Upper lobe of left lung (tissue), 6 donors: ENCODE results near the gene RAB3GAP2. TPM values are rescaled to one million over a fixed set of nuclear protein-coding genes. Genes with fewer than 3 reads are reported as not detected.

Source experiments
- ATAC-seq, 2 donors: fragments of 200-7000 bp; cut with Tn5 transposase; one replicate each; pipeline ENCODE4 v1.9.1; 2022; ENCODE audit warnings: mild to moderate bottlenecking in 2 of 2, moderate library complexity in 2 of 2; ENCODE audit not compliant: low FRiP score in 2 of 2
- DNase-seq, 2 donors: peaks; one replicate each; pipeline ENCODE4 v3.0.0-alpha.2; 2019 to 2020
- H3K27ac ChIP-seq, 4 donors: fragments of 200-600 bp; sonication (generic); one replicate each; pipeline ENCODE4 v1.5.1; 2016 to 2019
- H3K27me3 ChIP-seq, 4 donors: fragments of 200-600 bp; sonication (generic); one replicate each; pipeline ENCODE4 v1.5.1; 2017 to 2019
- H3K36me3 ChIP-seq, 4 donors: fragments of 200-600 bp; sonication (generic); one replicate each; pipeline ENCODE4 v1.5.1; 2016 to 2019
- H3K4me1 ChIP-seq, 4 donors: fragments of 200-600 bp; sonication (generic); one replicate each; pipeline ENCODE4 v1.5.1; 2018 to 2019
- H3K4me3 ChIP-seq, 4 donors: fragments of 200-600 bp; sonication (generic); one replicate each; pipeline ENCODE4 v1.5.1; 2017 to 2019; ENCODE audit warnings: mild to moderate bottlenecking in 2 of 4, moderate library complexity in 1 of 4
- H3K9me3 ChIP-seq, 4 donors: fragments of 200-600 bp; sonication (generic); one replicate each; pipeline ENCODE4 v1.5.1; 2018 to 2019
- EP300 ChIP-seq, 4 donors: sonication (generic); formaldehyde crosslinking; IDR thresholded peaks; one replicate each; pipeline ENCODE4 v1.5.1; 2017; ENCODE audit warnings: antibody characterized with exemption in 4 of 4, control low read depth in 2 of 4
- POLR2A ChIP-seq, 4 donors: fragments of 450-650 bp; IDR thresholded peaks; one replicate each; pipeline ENCODE4 v1.5.1; 2016 to 2017; ENCODE audit warnings: antibody characterized with exemption in 4 of 4, mild to moderate bottlenecking in 2 of 4
- POLR2AphosphoS5 ChIP-seq, 2 donors: sonication (generic); formaldehyde crosslinking; IDR thresholded peaks; one replicate each; pipeline ENCODE4 v1.5.1; 2017; ENCODE audit warnings: antibody characterized with exemption in 2 of 2
- WGBS, 2 donors: methylation state at CpG; one replicate each; pipeline ENCODE4 v1.1.5; 2017 to 2018; 5-methylcytosine and 5-hydroxymethylcytosine counted together
- total RNA-seq, 6 donors: library from RNA; depleted of rRNA in 4 of 6; stranded (reverse); fragments of >200 nt in 4 of 6; gene quantifications; one replicate each; pipeline versions ENCODE4 v1.1.0 to v1.2.1, GENCODE V29; 2016 to 2021
- TF ChIP-seq, protein P1 (sequence below), 6 experiments: fragments of 450-650 bp in 4 of 6; fragments of 200-600 bp in 2 of 6; sonication (generic) in 2 of 6; IDR thresholded peaks; one replicate each; pipeline ENCODE4 v1.5.1; 2016 to 2019; ENCODE audit warnings: antibody characterized with exemption in 6 of 6
- donor health status: DM: no; HTN: no; CAD: no; lungs with moderate emphysema.
- donor health status: DM: no; HTN: yes; CAD: no; lungs with severe emphysema.

The RAB3GAP2 gene
- total RNA-seq, 6 donors from 2014 or later: 9.1 to 35.8 (median 27.1) TPM

DNA sequence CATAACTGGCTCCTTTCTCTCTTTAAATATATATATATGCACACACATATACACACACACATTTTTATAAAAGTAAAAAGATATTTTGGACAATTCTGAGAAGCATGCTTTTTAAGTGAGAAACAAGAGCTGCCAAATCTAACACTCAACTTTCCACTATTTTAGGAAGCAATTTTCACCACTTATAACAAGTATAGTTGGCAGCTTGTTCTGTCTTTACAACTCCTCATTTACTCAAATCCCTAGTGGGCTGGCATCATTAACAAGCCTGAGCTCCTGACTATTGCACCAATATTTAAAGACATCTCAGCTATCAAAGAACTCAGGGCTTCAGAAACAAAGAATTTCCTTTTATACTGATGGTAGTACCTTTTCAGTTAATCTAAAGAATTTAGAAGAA lies 76.6 kb downstream of the RAB3GAP2 start:
- no peak for ATAC-seq
- no peak overlapping the region for H3K27ac ChIP-seq
- H3K36me3 ChIP-seq: peaks cover 0 to 62% (median 32%) of the 10 kb centered on the region in 4 donors
- TF ChIP-seq POLR2A (IDR thresholded peaks at IDR 0.05): no peak
- no peak for TF ChIP-seq POLR2AphosphoS5 (IDR thresholded peaks at IDR 0.05)
- no peak for TF ChIP-seq EP300 (IDR thresholded peaks at IDR 0.05)
- TF ChIP-seq, protein P1, sequence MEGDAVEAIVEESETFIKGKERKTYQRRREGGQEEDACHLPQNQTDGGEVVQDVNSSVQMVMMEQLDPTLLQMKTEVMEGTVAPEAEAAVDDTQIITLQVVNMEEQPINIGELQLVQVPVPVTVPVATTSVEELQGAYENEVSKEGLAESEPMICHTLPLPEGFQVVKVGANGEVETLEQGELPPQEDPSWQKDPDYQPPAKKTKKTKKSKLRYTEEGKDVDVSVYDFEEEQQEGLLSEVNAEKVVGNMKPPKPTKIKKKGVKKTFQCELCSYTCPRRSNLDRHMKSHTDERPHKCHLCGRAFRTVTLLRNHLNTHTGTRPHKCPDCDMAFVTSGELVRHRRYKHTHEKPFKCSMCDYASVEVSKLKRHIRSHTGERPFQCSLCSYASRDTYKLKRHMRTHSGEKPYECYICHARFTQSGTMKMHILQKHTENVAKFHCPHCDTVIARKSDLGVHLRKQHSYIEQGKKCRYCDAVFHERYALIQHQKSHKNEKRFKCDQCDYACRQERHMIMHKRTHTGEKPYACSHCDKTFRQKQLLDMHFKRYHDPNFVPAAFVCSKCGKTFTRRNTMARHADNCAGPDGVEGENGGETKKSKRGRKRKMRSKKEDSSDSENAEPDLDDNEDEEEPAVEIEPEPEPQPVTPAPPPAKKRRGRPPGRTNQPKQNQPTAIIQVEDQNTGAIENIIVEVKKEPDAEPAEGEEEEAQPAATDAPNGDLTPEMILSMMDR (IDR thresholded peaks at IDR 0.05): no peak
- no peak overlapping the region for H3K4me3 ChIP-seq
- no peak for DNase-seq
- no peaks in the 10 kb centered on the region for H3K9me3 ChIP-seq
- H3K4me1 ChIP-seq: no peaks in the 10 kb centered on the region
- H3K27me3 ChIP-seq: no peaks in the 10 kb centered on the region

DNA sequence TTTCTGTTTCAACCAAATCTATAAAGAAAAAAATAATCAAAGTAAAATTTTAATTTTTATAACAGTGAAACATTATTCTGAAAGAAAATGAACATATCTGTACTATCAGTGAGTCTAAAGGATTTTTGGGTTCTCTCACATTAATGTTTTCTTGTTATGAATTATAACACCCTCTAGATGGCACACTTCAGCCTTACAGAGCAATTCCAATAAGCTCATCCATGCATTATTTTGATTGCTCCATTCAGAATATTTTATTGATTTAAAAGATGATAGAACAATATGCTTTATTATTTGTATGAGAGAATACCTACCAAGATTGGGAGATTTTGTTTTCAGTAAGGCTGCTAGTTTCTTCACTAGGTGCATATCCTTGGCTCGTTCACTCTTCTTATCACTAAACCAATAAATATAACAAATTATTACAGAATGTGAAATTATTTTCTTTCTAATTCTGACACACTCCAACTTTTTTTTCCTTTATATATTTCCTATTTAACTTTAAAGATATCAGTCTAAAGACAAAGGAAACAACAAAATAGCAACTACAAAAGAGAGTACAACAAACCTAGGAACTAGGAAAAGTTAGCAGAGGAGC lies 82.4 kb downstream of the RAB3GAP2 start:
- H3K9me3 ChIP-seq: no peaks in the 10 kb centered on the region
- TF ChIP-seq, protein P1 (IDR thresholded peaks at IDR 0.05): peak in 2 of 6 experiments; percentile 14 to 35
- TF ChIP-seq POLR2A (IDR thresholded peaks at IDR 0.05): no peak
- TF ChIP-seq POLR2AphosphoS5 (IDR thresholded peaks at IDR 0.05): no peak
- TF ChIP-seq EP300 (IDR thresholded peaks at IDR 0.05): no peak
- H3K27me3 ChIP-seq: no peaks in the 10 kb centered on the region
- no peaks in the 10 kb centered on the region for H3K4me1 ChIP-seq
- H3K36me3 ChIP-seq: peaks cover 0 to 79% (median 42%) of the 10 kb centered on the region in 4 donors
- no peak overlapping the region for H3K4me3 ChIP-seq
- DNase-seq: no peak
- ATAC-seq: no peak
- 98 to 100% methylated on average over 1 of the region's 1 CpG for WGBS, 2 donors
- H3K27ac ChIP-seq: no peak overlapping the region

DNA sequence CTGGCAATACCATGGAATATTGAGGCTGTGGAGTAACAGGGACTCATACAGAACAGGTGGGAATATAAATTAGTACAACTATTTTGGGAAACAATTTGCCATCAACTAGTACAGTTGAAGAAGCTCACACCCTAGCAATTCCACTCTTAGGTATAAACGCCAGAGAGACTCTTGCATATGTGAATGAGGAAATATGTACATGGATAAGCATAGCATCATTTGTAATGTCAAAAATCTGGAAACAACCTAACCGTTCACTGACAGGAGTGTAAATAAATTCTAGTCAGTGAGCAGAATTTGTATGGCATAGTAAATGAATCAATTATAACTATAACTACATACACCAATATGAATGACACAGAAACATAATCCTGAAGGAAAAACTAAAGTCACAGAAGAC lies 83.7 kb downstream of the RAB3GAP2 start:
- no peak overlapping the region for H3K27ac ChIP-seq
- peaks cover 0 to 72% (median 36%) of the 10 kb centered on the region in 4 donors for H3K36me3 ChIP-seq
- WGBS, 2 donors: 90 to 95% methylated on average over 2 of the region's 2 CpGs
- TF ChIP-seq POLR2AphosphoS5 (IDR thresholded peaks at IDR 0.05): no peak
- TF ChIP-seq, protein P1 (IDR thresholded peaks at IDR 0.05): no peak
- TF ChIP-seq EP300 (IDR thresholded peaks at IDR 0.05): no peak
- TF ChIP-seq POLR2A (IDR thresholded peaks at IDR 0.05): no peak
- DNase-seq (no peak), ATAC-seq (no peak)
- no peaks in the 10 kb centered on the region for H3K27me3 ChIP-seq
- H3K9me3 ChIP-seq: no peaks in the 10 kb centered on the region
- no peaks in the 10 kb centered on the region for H3K4me1 ChIP-seq
- H3K4me3 ChIP-seq: no peak overlapping the region

DNA sequence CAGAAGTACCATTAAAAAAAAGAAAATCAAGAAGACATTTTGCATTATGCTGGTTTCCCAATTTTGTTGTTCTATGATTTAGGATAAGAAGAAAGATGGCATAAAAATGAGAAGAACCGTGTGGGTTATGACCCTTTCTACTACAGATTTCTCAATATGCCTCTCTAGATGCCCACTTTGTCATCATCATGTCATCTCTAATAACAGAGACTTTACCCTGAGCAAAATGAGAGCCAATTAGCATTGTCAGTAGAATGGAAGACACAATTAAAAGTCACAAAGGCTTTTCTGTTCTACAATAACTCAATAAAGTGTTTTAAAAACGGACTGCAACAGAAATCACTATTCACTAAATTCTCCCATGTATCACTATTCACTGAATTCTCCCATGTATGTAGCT lies 85.5 kb downstream of the RAB3GAP2 start:
- 89 to 91% methylated on average over 2 of the region's 2 CpGs for WGBS, 2 donors
- H3K9me3 ChIP-seq: no peaks in the 10 kb centered on the region
- TF ChIP-seq EP300 (IDR thresholded peaks at IDR 0.05) (no peak), POLR2A (IDR thresholded peaks at IDR 0.05) (no peak), POLR2AphosphoS5 (IDR thresholded peaks at IDR 0.05) (no peak)
- TF ChIP-seq, protein P1 (IDR thresholded peaks at IDR 0.05): no peak

DNA sequence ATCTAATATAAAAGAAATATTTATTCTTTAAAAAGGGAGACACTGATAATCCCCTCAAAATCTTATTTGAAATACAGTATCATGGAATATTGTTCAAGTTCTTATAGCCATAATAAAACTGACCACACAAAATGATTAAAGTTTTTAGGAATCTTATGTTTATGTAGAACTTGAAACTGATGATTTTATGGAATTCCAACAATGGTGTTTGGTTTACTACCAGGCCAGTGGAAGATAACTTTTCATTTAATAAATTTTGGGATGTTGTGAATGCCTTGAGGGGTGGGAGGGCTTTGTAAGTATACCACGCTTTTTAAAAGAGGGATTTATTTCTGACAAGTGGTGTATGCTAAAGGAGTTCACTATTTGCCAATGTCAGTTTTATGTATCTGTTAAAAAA lies 87.7 kb downstream of the RAB3GAP2 start:
- 89 to 95% methylated on average over 1 of the region's 1 CpG for WGBS, 2 donors
- DNase-seq: no peak
- Histone ChIP-seq H3K27ac (no peak overlapping the region), H3K9me3 (no peaks in the 10 kb centered on the region), H3K4me3 (no peak overlapping the region), H3K4me1 (no peaks in the 10 kb centered on the region), H3K36me3 (peaks cover 2 to 68% (median 26%) of the 10 kb centered on the region in 4 donors), H3K27me3 (no peaks in the 10 kb centered on the region)
- TF ChIP-seq EP300 (IDR thresholded peaks at IDR 0.05) (no peak), POLR2A (IDR thresholded peaks at IDR 0.05) (no peak), POLR2AphosphoS5 (IDR thresholded peaks at IDR 0.05) (no peak)
- TF ChIP-seq, protein P1 (IDR thresholded peaks at IDR 0.05): no peak
- no peak for ATAC-seq

More for the DNA sequence above, 85.5 kb downstream of the RAB3GAP2 start:
- H3K4me3 ChIP-seq: no peak overlapping the region
- no peak overlapping the region for H3K27ac ChIP-seq
- ATAC-seq: no peak
- no peak for DNase-seq
- peaks cover under 1 to 71% (median 28%) of the 10 kb centered on the region in 4 donors for H3K36me3 ChIP-seq
- no peaks in the 10 kb centered on the region for H3K27me3 ChIP-seq
- no peaks in the 10 kb centered on the region for H3K4me1 ChIP-seq
